ENCODE results near the gene ATE1.
"Not testable (repeated sequence)": the region's sequence is repeated elsewhere in the genome, so short reads cannot be mapped to it uniquely, and the experiment has no call there.

The ATE1 gene

GRCh38 chr10:121927841-121928527, at the start of gene ATE1:
TSS of gene ATE1 (minus strand) at chr10:121928031. CDS start at chr10:121927949, 82 bp downstream.
- Histone ChIP-seq H3K4me1 (ENCODE audit: control insufficient read depth, low read depth, low read length) (peaks cover 6% of the 10 kb centered on the region), H3K9ac (ENCODE audit: low read length) (peak within 1 kb of the TSS; percentile 96), H3K36me3 (ENCODE audit: control insufficient read depth, low read depth, low read length) (peaks cover 9% of the 10 kb centered on the region), H3K27me3 (ENCODE audit: control insufficient read depth, insufficient read depth, low read length) (no peaks in the 10 kb centered on the region), H3K27ac (ENCODE audit: low read length) (peak within 1 kb of the TSS; percentile 86), H3K9me3 (ENCODE audit: control insufficient read depth, low read depth, low read length) (no peaks in the 10 kb centered on the region), H3K4me3 (ENCODE audit: low read length) (peak within 1 kb of the TSS; percentile 73)

- peaks cover 5% of the 10 kb centered on the region for H3K4me1 ChIP-seq (ENCODE audit: control insufficient read depth, low read depth, low read length)
- no peaks in the 10 kb centered on the region for H3K27me3 ChIP-seq (ENCODE audit: control insufficient read depth, insufficient read depth, low read length)
- H3K27ac ChIP-seq (ENCODE audit: low read length), result no peak overlapping the region
- H3K4me3 ChIP-seq (ENCODE audit: low read length), result no peak overlapping the region
- peaks cover 10% of the 10 kb centered on the region for H3K9me3 ChIP-seq (ENCODE audit: control insufficient read depth, low read depth, low read length)
- peaks cover under 1% of the 10 kb centered on the region for H3K36me3 ChIP-seq (ENCODE audit: control insufficient read depth, low read depth, low read length)
- H3K9ac ChIP-seq (ENCODE audit: low read length), result no peak overlapping the region
Measured at GRCh38 chr10:121976607-121977006, 48.8 kb upstream of the ATE1 start.

GRCh38 chr10:121975295-121976086, 47.7 kb upstream of the ATE1 start:
- Histone ChIP-seq H3K36me3 (ENCODE audit: control insufficient read depth, low read depth, low read length) (peaks cover 7% of the 10 kb centered on the region), H3K4me3 (ENCODE audit: low read length) (peak overlapping the region; percentile 77), H3K4me1 (ENCODE audit: control insufficient read depth, low read depth, low read length) (peaks cover 5% of the 10 kb centered on the region), H3K9ac (ENCODE audit: low read length) (peak overlapping the region; percentile 95), H3K27me3 (ENCODE audit: control insufficient read depth, insufficient read depth, low read length) (no peaks in the 10 kb centered on the region), H3K27ac (ENCODE audit: low read length) (no peak overlapping the region), H3K9me3 (ENCODE audit: control insufficient read depth, low read depth, low read length) (peaks cover 10% of the 10 kb centered on the region)

GRCh38 chr10:121974535-121975294, 46.9 kb upstream of the ATE1 start, which contains the start of gene NSMCE4A:
TSS of gene NSMCE4A (minus strand) at chr10:121975217. CDS start at chr10:121975165, 52 bp downstream.
- Histone ChIP-seq H3K9me3 (ENCODE audit: control insufficient read depth, low read depth, low read length) (peaks cover 10% of the 10 kb centered on the region), H3K36me3 (ENCODE audit: control insufficient read depth, low read depth, low read length) (peaks cover 9% of the 10 kb centered on the region), H3K27me3 (ENCODE audit: control insufficient read depth, insufficient read depth, low read length) (no peaks in the 10 kb centered on the region), H3K9ac (ENCODE audit: low read length) (peak within 1 kb of the TSS; percentile 95), H3K4me1 (ENCODE audit: control insufficient read depth, low read depth, low read length) (peaks cover 5% of the 10 kb centered on the region), H3K4me3 (ENCODE audit: low read length) (peak within 1 kb of the TSS; percentile 77), H3K27ac (ENCODE audit: low read length) (peak within 1 kb of the TSS; percentile 81)

- peak overlapping the region; percentile 95 for H3K9ac ChIP-seq (ENCODE audit: low read length)
- peak overlapping the region; percentile 77 for H3K4me3 ChIP-seq (ENCODE audit: low read length)
- H3K9me3 ChIP-seq (ENCODE audit: control insufficient read depth, low read depth, low read length), result peaks cover 10% of the 10 kb centered on the region
- peaks cover 9% of the 10 kb centered on the region for H3K36me3 ChIP-seq (ENCODE audit: control insufficient read depth, low read depth, low read length)
- peaks cover 5% of the 10 kb centered on the region for H3K4me1 ChIP-seq (ENCODE audit: control insufficient read depth, low read depth, low read length)
- H3K27ac ChIP-seq (ENCODE audit: low read length), result no peak overlapping the region
- H3K27me3 ChIP-seq (ENCODE audit: control insufficient read depth, insufficient read depth, low read length), result no peaks in the 10 kb centered on the region
Measured at GRCh38 chr10:121974019-121974534, 46.2 kb upstream of the ATE1 start.

- H3K9me3 ChIP-seq (ENCODE audit: control insufficient read depth, low read depth, low read length); H3K27ac ChIP-seq (ENCODE audit: low read length); H3K9ac ChIP-seq (ENCODE audit: low read length); H3K27me3 ChIP-seq (ENCODE audit: control insufficient read depth, insufficient read depth, low read length); H3K4me3 ChIP-seq (ENCODE audit: low read length); H3K4me1 ChIP-seq (ENCODE audit: control insufficient read depth, low read depth, low read length): not testable (repeated sequence)
- peaks cover 51% of the 10 kb centered on the region for H3K36me3 ChIP-seq (ENCODE audit: control insufficient read depth, low read depth, low read length)
Measured at GRCh38 chr10:121969086-121969485, 41.3 kb upstream of the ATE1 start.

GRCh38 chr10:121965996-121966395, 38.2 kb upstream of the ATE1 start:
- Histone ChIP-seq H3K4me3 (ENCODE audit: low read length) (no peak overlapping the region), H3K9me3 (ENCODE audit: control insufficient read depth, low read depth, low read length) (no peaks in the 10 kb centered on the region), H3K4me1 (ENCODE audit: control insufficient read depth, low read depth, low read length) (no peaks in the 10 kb centered on the region), H3K27me3 (ENCODE audit: control insufficient read depth, insufficient read depth, low read length) (no peaks in the 10 kb centered on the region), H3K36me3 (ENCODE audit: control insufficient read depth, low read depth, low read length) (peaks cover 60% of the 10 kb centered on the region), H3K27ac (ENCODE audit: low read length) (no peak overlapping the region), H3K9ac (ENCODE audit: low read length) (no peak overlapping the region)

GRCh38 chr10:121961456-121961855, 33.6 kb upstream of the ATE1 start:
- no peak overlapping the region for H3K4me3 ChIP-seq (ENCODE audit: low read length)
- H3K36me3 ChIP-seq (ENCODE audit: control insufficient read depth, low read depth, low read length), result peaks cover 47% of the 10 kb centered on the region

GRCh38 chr10:121959671-121960070, 31.8 kb upstream of the ATE1 start:
- peaks cover 37% of the 10 kb centered on the region for H3K36me3 ChIP-seq (ENCODE audit: control insufficient read depth, low read depth, low read length)
- H3K27me3 ChIP-seq (ENCODE audit: control insufficient read depth, insufficient read depth, low read length), result no peaks in the 10 kb centered on the region
- no peak overlapping the region for H3K9ac ChIP-seq (ENCODE audit: low read length)
- H3K4me1 ChIP-seq (ENCODE audit: control insufficient read depth, low read depth, low read length), result peaks cover 5% of the 10 kb centered on the region
- H3K4me3 ChIP-seq (ENCODE audit: low read length), result no peak overlapping the region
- H3K27ac ChIP-seq (ENCODE audit: low read length), result no peak overlapping the region
- no peaks in the 10 kb centered on the region for H3K9me3 ChIP-seq (ENCODE audit: control insufficient read depth, low read depth, low read length)

More at GRCh38 chr10:121961456-121961855, 33.6 kb upstream of the ATE1 start:
- Histone ChIP-seq H3K9ac (ENCODE audit: low read length) (no peak overlapping the region), H3K9me3 (ENCODE audit: control insufficient read depth, low read depth, low read length) (no peaks in the 10 kb centered on the region), H3K4me1 (ENCODE audit: control insufficient read depth, low read depth, low read length) (peaks cover 5% of the 10 kb centered on the region), H3K27ac (ENCODE audit: low read length) (no peak overlapping the region), H3K27me3 (ENCODE audit: control insufficient read depth, insufficient read depth, low read length) (no peaks in the 10 kb centered on the region)

GRCh38 chr10:121956111-121957061, 28.6 kb upstream of the ATE1 start:
- H3K4me3 ChIP-seq (ENCODE audit: low read length), result no peak overlapping the region
- no peaks in the 10 kb centered on the region for H3K9me3 ChIP-seq (ENCODE audit: control insufficient read depth, low read depth, low read length)
- H3K4me1 ChIP-seq (ENCODE audit: control insufficient read depth, low read depth, low read length), result peaks cover 5% of the 10 kb centered on the region
- H3K36me3 ChIP-seq (ENCODE audit: control insufficient read depth, low read depth, low read length), result peaks cover 28% of the 10 kb centered on the region
- H3K9ac ChIP-seq (ENCODE audit: low read length), result no peak overlapping the region
- no peaks in the 10 kb centered on the region for H3K27me3 ChIP-seq (ENCODE audit: control insufficient read depth, insufficient read depth, low read length)
- no peak overlapping the region for H3K27ac ChIP-seq (ENCODE audit: low read length)

Measured in iPS-18a (cell line).